T-helper 9 cell (primary cell): Measurements from ENCODE around the gene MRPS25.

Experiments
- DNase-seq: peaks from one replicate; pipeline ENCODE4 v3.0.0-alpha.2; 2020
- total RNA-seq, 2 donors: gene quantifications; one replicate each; lab custom pipeline; 2026; lab: John Stamatoyannopoulos, UW

Gene MRPS25
- total RNA-seq = 45.3 to 51.4 reads per million in 2 donors

- peak; percentile 82 for DNase-seq
These were observed at the start of gene MRPS25 for GRCh38 chr3:15064835-15065549. Gene MRPS25 (minus strand): TSS chr3:15065315. CDS start chr3:15065194, 121 bp downstream.

- DNase-seq = no peak
These were observed 48.8 kb upstream of the MRPS25 start for GRCh38 chr3:15113884-15114283.

- no peak for DNase-seq
These were observed 48.4 kb upstream of the MRPS25 start for GRCh38 chr3:15113471-15113870.

GRCh38 chr3:15112011-15112410 lies 46.9 kb upstream of the MRPS25 start:
- no peak for DNase-seq

GRCh38 chr3:15110206-15110605 lies 45.1 kb upstream of the MRPS25 start:
- no peak for DNase-seq

- DNase-seq = no peak
These were observed 43.8 kb upstream of the MRPS25 start for GRCh38 chr3:15108869-15109268.

- peak; percentile 75 for DNase-seq
These were observed 43.0 kb upstream of the MRPS25 start for GRCh38 chr3:15108082-15108545.

- no peak for DNase-seq
These were observed 42.2 kb upstream of the MRPS25 start for GRCh38 chr3:15107075-15107947.

GRCh38 chr3:15102836-15103235 lies 37.7 kb upstream of the MRPS25 start:
- no peak for DNase-seq

GRCh38 chr3:15102256-15102655 lies 37.1 kb upstream of the MRPS25 start:
- DNase-seq = no peak

- DNase-seq = no peak
These were observed 34.4 kb upstream of the MRPS25 start for GRCh38 chr3:15099364-15100098.

- DNase-seq = peak; percentile 91
These were observed 33.6 kb upstream of the MRPS25 start, which contains the start of gene RBSN for GRCh38 chr3:15098503-15099363. Gene RBSN (minus strand): TSS chr3:15099148. CDS start chr3:15096120, 3,028 bp downstream.

GRCh38 chr3:15097891-15098290 lies 32.8 kb upstream of the MRPS25 start:
- no peak for DNase-seq

- DNase-seq = no peak
These were observed 30.9 kb upstream of the MRPS25 start for GRCh38 chr3:15096046-15096445.

- no peak for DNase-seq
These were observed 29.2 kb upstream of the MRPS25 start for GRCh38 chr3:15094187-15094875.

GRCh38 chr3:15092686-15093085 lies 27.6 kb upstream of the MRPS25 start:
- DNase-seq = no peak

GRCh38 chr3:15091575-15091974 lies 26.5 kb upstream of the MRPS25 start:
- DNase-seq = no peak

- no peak for DNase-seq
These were observed 24.1 kb upstream of the MRPS25 start for GRCh38 chr3:15089201-15089600.

- no peak for DNase-seq
These were observed 21.6 kb upstream of the MRPS25 start for GRCh38 chr3:15086699-15087098.

- no peak for DNase-seq
These were observed 21.1 kb upstream of the MRPS25 start for GRCh38 chr3:15086263-15086662.

GRCh38 chr3:15083252-15083651 lies 18.1 kb upstream of the MRPS25 start:
- DNase-seq = no peak
